Vagina (tissue), 2 donors: ENCODE measurements around the gene ITGB7. TPM values are rescaled to one million over a fixed set of nuclear protein-coding genes. Genes with fewer than 3 reads are reported as not detected.

Source experiments
- DNase-seq, 2 donors: peaks; one replicate each; pipeline ENCODE4 v3.0.0-alpha.2; 2017; ENCODE audit errors: extremely low spot score in 2 of 2
- H3K27ac ChIP-seq: fragments of 200-600 bp; sonication (generic); one replicate; pipeline ENCODE4 v1.5.1; 2019
- H3K27me3 ChIP-seq: fragments of 200-600 bp; sonication (generic); one replicate; pipeline ENCODE4 v1.5.1; 2019
- H3K36me3 ChIP-seq, 2 donors: fragments of 200-600 bp; sonication (generic); one replicate each; pipeline ENCODE4 v1.5.1; 2017 to 2019
- H3K4me1 ChIP-seq: fragments of 200-600 bp; sonication (generic); one replicate; pipeline ENCODE4 v1.5.1; 2019
- H3K4me3 ChIP-seq, 2 donors: fragments of 200-600 bp; sonication (generic); 1 replicate in 1 of 2; 2 replicates in 1 of 2; pipeline ENCODE4 v1.5.1; 2016 to 2019
- H3K9me3 ChIP-seq: fragments of 200-600 bp; sonication (generic); one replicate; pipeline ENCODE4 v1.5.1; 2019
- POLR2A ChIP-seq, 2 donors: fragments of 450-650 bp; IDR thresholded peaks; one replicate each; pipeline ENCODE4 v1.6.1; 2017; ENCODE audit warnings: antibody characterized with exemption in 2 of 2, mild to moderate bottlenecking in 2 of 2, moderate library complexity in 2 of 2
- POLR2AphosphoS5 ChIP-seq, 2 donors: sonication (generic); formaldehyde crosslinking; IDR thresholded peaks; one replicate each; pipeline ENCODE4 v1.9.0; 2017; ENCODE audit warnings: antibody characterized with exemption in 2 of 2, mild to moderate bottlenecking in 2 of 2, low read depth in 1 of 2; ENCODE audit not compliant: insufficient read depth in 1 of 2
- intact Hi-C: fragments of 100-400 bp; cut with DNase I; formaldehyde crosslinking; loops from one replicate; pipeline ENCODE4 v1.15.1; 2023
- total RNA-seq: library from RNA; depleted of rRNA; stranded (reverse); fragments of >200 nt; gene quantifications from one replicate; pipeline ENCODE4 v1.2.3, GENCODE V29; 2016
- TF ChIP-seq, protein P1 (sequence below), 3 experiments: fragments of 450-650 bp in 2 of 3; fragments of 200-600 bp in 1 of 3; sonication (generic) in 1 of 3; IDR thresholded peaks; one replicate each; pipeline ENCODE4 v1.5.1; 2017 to 2019; ENCODE audit warnings: antibody characterized with exemption in 3 of 3, mild to moderate bottlenecking in 2 of 3, moderate library complexity in 2 of 3

Gene ITGB7
- total RNA-seq, 1 donor from 2014 or later = 3.7 TPM

- H3K36me3 ChIP-seq = no peaks in the 10 kb centered on the region
- TF ChIP-seq POLR2AphosphoS5 (IDR thresholded peaks at IDR 0.05; ENCODE audit: insufficient read depth in 1 of 2, low read depth in 1 of 2) (no peak), POLR2A (IDR thresholded peaks at IDR 0.05) (no peak)
- TF ChIP-seq, protein P1, sequence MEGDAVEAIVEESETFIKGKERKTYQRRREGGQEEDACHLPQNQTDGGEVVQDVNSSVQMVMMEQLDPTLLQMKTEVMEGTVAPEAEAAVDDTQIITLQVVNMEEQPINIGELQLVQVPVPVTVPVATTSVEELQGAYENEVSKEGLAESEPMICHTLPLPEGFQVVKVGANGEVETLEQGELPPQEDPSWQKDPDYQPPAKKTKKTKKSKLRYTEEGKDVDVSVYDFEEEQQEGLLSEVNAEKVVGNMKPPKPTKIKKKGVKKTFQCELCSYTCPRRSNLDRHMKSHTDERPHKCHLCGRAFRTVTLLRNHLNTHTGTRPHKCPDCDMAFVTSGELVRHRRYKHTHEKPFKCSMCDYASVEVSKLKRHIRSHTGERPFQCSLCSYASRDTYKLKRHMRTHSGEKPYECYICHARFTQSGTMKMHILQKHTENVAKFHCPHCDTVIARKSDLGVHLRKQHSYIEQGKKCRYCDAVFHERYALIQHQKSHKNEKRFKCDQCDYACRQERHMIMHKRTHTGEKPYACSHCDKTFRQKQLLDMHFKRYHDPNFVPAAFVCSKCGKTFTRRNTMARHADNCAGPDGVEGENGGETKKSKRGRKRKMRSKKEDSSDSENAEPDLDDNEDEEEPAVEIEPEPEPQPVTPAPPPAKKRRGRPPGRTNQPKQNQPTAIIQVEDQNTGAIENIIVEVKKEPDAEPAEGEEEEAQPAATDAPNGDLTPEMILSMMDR (IDR thresholded peaks at IDR 0.05) = no peak
- DNase-seq = no peak
- H3K9me3 ChIP-seq = no peaks in the 10 kb centered on the region
- H3K4me3 ChIP-seq = no peak overlapping the region
- intact Hi-C loops = no loop called here
- no peaks in the 10 kb centered on the region for H3K27me3 ChIP-seq
- H3K4me1 ChIP-seq = no peaks in the 10 kb centered on the region
- no peak overlapping the region for H3K27ac ChIP-seq
Measured at GRCh38 chr12:53152390-53152789, 54.7 kb downstream of the ITGB7 start.

- H3K4me3 ChIP-seq = no peak overlapping the region
- DNase-seq = no peak
Measured at GRCh38 chr12:53151039-53151438, 56.0 kb downstream of the ITGB7 start.

GRCh38 chr12:53147653-53148052 lies 59.4 kb downstream of the ITGB7 start:
- Histone ChIP-seq H3K27me3 (no peaks in the 10 kb centered on the region), H3K4me3 (no peak overlapping the region), H3K9me3 (no peaks in the 10 kb centered on the region), H3K36me3 (no peaks in the 10 kb centered on the region), H3K4me1 (no peaks in the 10 kb centered on the region), H3K27ac (no peak overlapping the region)
- intact Hi-C loops = no loop called here
- no peak for DNase-seq
- TF ChIP-seq POLR2AphosphoS5 (IDR thresholded peaks at IDR 0.05; ENCODE audit: insufficient read depth in 1 of 2, low read depth in 1 of 2) = no peak
- TF ChIP-seq, protein P1 (IDR thresholded peaks at IDR 0.05) = no peak
- TF ChIP-seq POLR2A (IDR thresholded peaks at IDR 0.05) = no peak

More at GRCh38 chr12:53151039-53151438, 56.0 kb downstream of the ITGB7 start:
- intact Hi-C loops = no loop called here
- Histone ChIP-seq H3K36me3 (no peaks in the 10 kb centered on the region), H3K9me3 (no peaks in the 10 kb centered on the region), H3K27ac (no peak overlapping the region), H3K4me1 (no peaks in the 10 kb centered on the region), H3K27me3 (no peaks in the 10 kb centered on the region)
- no peak for TF ChIP-seq POLR2AphosphoS5 (IDR thresholded peaks at IDR 0.05; ENCODE audit: insufficient read depth in 1 of 2, low read depth in 1 of 2)
- TF ChIP-seq POLR2A (IDR thresholded peaks at IDR 0.05) = no peak
- TF ChIP-seq, protein P1 (IDR thresholded peaks at IDR 0.05) = no peak

DNA sequence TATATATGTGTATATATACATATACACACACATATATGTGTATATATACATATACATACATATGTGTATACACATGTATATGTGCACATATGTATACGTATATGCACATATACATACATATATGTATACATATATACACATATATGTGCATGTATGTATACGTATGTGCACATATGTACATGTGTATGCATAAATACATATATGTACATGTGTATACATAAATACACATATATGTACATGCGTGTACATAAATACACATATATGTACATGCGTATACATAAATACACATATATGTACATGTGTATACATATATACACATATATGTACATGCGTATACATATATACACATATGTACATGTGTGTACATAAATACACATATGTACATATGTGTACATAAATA lies 59.9 kb downstream of the ITGB7 start:
- DNase-seq = no peak
- TF ChIP-seq, protein P1 (IDR thresholded peaks at IDR 0.05) = no peak
- TF ChIP-seq POLR2AphosphoS5 (IDR thresholded peaks at IDR 0.05; ENCODE audit: insufficient read depth in 1 of 2, low read depth in 1 of 2) (no peak), POLR2A (IDR thresholded peaks at IDR 0.05) (no peak)
- intact Hi-C loops = no loop called here

DNA sequence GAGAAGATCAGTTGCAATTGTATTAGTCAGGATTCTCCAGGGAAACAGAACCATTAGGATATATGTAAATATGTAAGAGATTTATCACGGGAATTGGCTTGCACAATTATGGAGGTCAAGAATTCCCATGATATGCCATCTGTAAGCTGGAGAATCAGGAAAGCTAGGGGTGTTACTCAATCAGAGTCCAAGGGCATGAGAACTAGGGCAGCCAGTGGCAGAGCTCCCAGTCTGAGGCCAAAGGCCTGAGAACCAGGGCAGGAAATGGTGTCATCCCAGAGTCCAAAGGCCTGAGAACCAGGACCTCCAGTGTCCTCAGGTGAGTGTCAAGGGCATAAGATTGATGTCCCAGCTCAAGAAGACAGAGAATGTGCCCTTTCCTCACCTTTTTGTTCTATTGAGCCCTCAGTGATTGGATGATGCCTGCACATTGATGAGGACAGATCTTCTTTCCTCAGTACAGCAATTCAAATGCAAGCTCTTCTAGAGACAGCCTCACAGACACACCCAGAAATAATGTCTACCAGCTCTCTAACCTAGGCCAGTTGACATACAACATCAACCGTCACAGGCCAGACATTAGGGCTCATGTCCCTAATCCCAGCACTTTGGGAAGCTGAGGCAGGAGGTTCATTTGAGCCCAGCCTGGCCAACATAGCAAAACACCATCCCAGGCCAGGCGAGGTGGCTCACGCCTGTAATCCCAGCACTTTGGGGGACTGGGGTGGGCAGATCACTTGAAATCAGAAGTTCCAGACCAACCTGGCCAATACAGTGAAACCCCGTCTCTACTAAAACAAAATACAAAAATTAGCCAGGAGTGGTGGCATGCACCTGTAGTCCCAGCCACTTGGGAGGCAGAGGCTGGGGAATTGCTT lies 61.4 kb downstream of the ITGB7 start:
- Histone ChIP-seq H3K9me3 (no peaks in the 10 kb centered on the region), H3K4me3 (no peak overlapping the region), H3K4me1 (no peaks in the 10 kb centered on the region), H3K27me3 (no peaks in the 10 kb centered on the region), H3K27ac (no peak overlapping the region), H3K36me3 (no peaks in the 10 kb centered on the region)
- no peak for DNase-seq
- TF ChIP-seq, protein P1 (IDR thresholded peaks at IDR 0.05) = no peak
- no peak for TF ChIP-seq POLR2A (IDR thresholded peaks at IDR 0.05)
- TF ChIP-seq POLR2AphosphoS5 (IDR thresholded peaks at IDR 0.05; ENCODE audit: insufficient read depth in 1 of 2, low read depth in 1 of 2) = no peak
- intact Hi-C loops = no loop called here

More for the DNA sequence above, 59.9 kb downstream of the ITGB7 start:
- Histone ChIP-seq H3K36me3 (no peaks in the 10 kb centered on the region), H3K4me3 (no peak overlapping the region), H3K9me3 (no peaks in the 10 kb centered on the region), H3K4me1 (no peaks in the 10 kb centered on the region), H3K27me3 (no peaks in the 10 kb centered on the region), H3K27ac (no peak overlapping the region)
